ENCODE measurements around the gene GNAQ.
"Not testable (repeated sequence)": the region's sequence is repeated elsewhere in the genome, so short reads cannot be mapped to it uniquely, and the experiment has no call there.

The GNAQ gene

DNA sequence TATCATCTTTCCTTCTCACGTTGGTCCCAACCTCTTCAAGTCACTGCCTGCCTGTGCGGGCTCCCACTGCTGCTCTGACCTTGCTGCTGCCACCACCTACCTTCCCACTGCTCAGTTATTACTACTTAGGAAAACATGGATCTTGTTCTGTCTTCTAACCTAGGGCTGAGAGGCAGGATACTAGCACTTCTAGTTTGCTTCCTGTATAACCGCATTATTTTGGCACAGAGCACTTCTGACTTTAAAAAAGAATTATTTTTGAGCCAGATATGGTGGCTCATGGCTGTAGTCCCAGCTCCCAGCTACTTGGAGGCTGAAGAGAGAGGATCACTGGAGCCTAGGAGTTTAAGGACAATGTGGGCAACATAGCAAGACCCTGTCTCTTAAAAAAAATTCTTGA lies 248.1 kb downstream of the GNAQ start:
- no peak for DNase-seq

DNA sequence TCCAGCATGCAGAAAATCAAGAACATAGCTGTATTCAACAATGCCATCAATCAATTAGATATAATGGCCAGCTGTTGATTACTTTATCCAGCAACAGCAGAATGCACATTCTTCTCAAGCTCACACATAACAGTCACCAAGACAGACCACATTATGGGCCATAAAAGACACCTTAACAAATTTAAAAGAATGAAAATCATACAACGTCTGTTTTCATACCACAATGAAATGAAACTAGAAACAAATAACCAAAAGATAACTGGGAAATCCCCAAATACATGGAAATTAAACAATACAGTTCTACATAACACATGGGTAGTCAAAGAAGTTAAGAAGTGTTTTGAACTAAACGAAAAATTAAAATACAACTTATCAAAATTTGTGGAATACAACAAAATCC lies 252.6 kb downstream of the GNAQ start:
- no peak for DNase-seq

DNA sequence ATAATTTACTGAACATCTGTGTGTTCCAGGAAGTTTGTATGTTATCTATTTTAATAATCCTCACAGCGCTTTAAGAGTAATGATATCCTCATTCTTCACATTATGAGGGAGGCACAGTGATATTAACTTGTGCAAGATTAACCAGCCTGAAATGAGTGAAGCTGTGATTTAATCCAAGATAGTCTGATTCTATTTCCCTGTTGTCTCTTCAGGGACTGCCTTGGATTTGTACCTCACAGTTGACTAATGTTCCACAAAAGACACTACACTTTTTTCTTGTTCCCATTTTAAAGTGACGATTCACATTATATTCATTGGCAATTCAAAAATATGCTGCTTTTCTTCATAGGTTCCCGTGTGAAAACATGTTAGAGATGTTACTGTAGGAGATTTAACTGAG lies 258.2 kb downstream of the GNAQ start:
- no peak for DNase-seq

DNA sequence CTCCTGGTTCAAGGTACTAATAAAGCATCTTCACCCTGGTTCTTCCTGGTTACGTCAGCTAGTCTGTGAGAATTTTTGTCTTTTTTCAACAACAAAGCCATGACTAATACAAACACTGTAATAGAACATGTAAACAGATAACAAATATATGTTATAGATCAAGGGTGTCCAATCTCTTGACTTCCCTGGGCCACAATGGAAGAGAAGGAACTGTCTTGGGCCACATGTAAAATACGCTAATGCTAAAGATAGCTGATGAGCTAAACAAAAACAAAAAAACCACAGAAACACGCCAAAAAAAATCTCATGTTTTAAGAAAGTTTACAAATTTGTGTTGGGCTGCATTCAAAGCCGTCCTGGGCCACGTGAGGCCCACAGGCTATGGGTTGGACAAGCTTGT lies 259.0 kb downstream of the GNAQ start:
- DNase-seq: no peak

DNA sequence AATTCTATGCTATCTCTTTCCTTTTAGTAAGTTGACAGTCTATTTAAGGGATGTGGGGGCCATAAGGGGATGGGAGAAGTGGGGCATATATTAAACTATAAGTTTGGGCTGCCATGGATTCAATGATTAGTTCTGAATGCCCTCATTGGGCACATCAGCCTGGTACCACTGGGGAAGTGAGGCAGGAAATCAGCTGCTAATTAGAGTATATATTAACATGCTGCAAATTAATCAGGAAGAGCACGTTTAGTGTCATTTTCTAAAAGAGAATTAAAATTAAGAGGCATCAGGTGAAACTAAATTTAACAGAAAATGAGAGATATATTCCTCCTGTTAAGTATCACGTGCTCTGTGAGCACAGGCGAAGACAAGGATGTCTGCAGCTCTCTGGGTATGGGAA lies 260.4 kb downstream of the GNAQ start:
- no peak for DNase-seq

DNA sequence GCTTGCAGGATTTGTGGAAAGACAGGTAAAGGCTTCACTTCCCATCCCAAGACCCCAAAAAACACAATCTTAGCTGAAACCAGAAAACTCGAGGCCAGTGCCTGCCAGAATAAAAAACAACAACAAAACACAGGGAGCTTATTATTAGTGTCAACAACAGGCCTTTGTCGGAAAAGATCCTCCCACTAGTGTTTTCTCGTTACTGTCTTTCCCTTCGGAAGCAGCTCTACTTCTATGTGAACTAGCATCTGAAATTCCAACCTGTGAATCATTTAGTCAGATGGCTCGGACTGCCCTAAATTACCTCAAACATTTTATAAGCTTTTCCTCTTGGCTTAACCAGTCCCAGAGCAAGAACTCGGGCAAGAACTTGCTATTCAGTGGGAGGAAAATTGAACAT lies 261.3 kb downstream of the GNAQ start:
- DNase-seq: peak in 10 of 51 donors; percentile 2 to 81 (median 30)

DNA sequence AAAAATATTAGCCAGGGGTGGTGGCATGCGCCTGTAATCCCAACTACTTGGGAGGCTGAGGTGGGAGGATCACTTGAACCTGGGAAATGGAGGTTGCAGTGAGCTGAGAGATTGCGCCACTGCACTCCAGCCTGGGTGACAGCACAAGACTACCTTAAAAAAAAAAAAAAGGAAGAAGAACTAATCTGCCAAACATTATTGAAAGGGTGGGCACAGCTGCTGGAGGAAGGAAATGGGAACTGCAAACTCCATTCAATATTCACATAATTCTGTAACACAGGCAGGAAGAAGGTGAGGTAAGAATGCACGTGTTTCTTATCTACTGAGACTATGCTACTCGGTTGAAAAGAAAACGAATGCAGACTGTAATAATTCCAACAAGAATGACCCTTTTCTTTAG lies 262.4 kb downstream of the GNAQ start:
- DNase-seq: no peak

DNA sequence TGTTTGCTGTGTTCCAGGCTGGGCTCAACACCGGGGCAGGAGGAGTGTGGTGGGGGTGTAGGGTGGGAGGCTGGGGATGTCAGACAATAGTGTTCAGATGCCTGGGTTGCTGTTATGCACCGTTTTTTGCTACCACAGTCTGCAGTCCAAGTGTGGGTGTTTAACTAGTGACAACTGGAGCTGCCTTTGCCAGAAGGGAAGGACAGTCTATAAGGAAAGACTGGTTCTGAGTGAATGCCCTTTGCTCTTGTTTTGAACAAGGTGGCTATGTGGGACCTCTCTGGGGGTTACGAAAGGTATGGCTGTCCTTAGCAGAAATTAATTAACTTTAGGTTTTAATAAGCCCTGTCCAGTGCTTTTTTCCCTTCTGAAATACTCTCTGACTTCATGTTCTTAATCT lies 265.0 kb downstream of the GNAQ start:
- DNase-seq: no peak

DNA sequence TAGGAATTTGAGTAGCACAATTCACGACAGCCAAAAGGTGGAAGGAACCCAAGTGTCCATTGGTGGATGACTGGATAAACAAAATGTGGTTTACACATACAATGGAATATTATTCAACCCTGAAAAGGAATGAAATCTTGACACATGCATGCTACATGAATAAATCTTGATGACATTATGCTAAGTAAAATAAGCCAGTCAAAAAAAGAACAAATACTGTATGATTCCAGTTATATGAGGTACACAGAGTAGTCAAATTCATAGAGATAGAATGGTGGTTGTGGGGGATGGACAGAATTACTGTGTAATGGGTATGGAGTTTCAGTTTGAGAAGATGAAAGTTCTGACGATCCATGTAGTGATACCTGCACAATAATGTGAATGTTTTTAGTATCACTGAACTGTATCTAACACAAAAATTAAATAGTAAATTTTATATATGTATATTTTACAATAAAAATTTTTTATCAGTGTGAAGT lies 265.8 kb downstream of the GNAQ start:
- no peak for DNase-seq

DNA sequence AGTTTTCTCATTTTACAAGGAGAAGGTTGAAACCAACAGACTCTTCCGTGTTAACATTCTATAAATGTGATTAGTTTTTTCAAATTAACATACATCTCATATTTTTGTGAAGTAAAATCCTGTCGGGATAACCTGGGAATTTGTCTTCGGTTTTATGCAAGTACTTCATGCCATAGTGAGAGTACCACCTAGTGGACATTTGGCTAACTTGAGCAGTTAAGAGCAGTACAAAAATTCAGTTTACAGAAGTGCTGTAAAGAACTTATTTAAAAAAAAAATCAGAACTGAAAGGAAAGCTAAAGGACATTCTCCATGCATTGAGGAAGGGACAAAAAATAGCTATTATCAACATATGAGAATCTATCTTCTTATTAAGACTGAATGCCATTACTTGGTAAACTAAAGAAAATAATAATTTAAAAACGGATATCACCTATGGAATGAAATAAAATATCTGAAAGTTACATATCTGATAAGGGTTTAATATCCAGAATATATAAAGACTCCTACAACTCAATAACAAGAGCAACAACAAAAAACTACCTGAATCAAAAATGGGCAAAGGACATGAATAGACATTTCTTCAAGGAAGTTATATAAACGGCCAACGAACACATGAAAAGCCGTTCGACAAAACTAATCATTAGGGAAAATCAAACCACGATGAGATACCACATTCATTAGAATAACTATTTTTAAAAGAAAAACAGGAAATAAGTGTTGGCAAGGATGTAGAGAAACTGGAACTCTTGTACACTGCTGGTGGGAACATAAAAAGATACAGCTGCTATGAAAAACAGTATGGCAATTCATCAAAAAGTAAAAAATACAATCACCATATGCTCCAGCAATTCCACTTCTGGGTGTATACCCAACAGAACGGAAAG lies 266.5 kb downstream of the GNAQ start:
- DNase-seq: no peak

DNA sequence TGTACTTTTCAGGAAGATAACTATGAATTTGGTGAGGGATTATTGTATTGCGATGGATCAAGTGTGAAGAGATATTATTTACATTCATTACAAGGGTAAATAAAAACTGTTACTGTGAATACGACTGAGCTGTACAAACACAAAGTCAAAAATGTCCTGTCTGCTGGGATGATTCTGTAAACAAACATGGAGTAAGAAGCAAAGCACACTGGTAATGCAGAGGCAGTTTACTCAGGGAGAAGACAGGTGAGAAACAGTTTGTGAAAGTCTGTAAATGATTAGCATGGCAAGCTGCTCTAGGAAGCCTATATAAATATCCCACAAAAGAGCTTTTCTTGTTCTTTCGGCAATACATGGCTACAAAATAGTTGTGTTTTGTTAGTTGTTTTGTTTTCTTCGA lies 268.0 kb downstream of the GNAQ start:
- no peak for DNase-seq

DNA sequence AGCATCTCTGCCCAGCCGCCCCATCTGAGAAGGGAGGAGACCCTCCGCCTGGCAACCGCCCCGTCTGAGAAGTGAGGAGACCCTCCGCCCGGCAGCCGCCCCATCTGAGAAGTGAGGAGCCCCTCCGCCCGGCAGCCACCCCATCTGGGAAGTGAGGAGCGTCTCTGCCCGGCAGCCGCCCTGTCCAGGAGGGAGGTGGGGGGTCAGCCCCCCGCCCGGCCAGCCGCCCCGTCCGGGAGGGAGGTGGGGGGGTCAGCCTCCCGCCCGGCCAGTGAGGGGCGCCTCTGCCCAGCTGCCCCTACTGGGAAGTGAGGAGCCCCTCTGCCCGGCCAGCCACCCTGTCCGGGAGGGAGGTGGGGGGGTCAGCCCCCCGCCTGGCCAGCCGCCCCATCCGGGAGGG lies 270.7 kb downstream of the GNAQ start:
- DNase-seq: not testable (repeated sequence)

DNA sequence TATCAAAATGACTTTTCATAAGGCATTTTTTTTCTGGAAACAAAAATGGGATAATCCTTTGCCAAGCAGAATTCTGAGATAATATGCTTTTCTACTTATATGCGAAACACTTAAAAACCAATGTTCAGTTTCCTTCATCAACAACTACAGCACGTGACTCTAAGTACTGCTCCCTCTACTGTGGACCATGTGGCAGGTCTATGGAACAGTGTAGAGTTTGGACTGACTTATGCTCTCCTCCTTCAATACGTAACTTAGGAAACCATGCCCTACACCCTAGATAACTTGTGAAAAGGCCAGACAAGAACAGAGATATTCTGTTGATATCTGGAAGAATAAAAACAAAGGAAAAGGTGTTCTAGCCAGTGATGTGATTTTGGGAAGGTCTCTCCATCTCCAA lies 272.2 kb downstream of the GNAQ start:
- no peak for DNase-seq

DNA sequence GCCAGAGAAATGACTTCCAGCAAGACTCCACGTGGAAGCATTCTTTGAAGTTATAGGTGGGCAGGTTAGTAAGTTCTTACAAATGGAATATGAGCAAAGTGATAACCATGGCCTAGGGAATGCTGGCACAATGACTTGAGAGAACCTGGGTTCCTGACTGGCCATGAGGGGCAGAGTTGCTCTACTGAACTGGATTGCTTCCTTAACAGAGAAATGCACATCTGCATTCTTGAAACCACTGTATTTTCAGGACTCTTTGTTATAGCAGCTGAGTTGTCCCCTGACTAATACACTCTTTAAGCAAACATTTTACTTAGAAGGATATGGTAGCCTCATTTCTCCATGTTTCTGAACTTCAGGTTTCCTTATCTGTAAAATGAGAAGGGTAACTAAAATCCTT lies 275.2 kb downstream of the GNAQ start:
- DNase-seq: no peak

DNA sequence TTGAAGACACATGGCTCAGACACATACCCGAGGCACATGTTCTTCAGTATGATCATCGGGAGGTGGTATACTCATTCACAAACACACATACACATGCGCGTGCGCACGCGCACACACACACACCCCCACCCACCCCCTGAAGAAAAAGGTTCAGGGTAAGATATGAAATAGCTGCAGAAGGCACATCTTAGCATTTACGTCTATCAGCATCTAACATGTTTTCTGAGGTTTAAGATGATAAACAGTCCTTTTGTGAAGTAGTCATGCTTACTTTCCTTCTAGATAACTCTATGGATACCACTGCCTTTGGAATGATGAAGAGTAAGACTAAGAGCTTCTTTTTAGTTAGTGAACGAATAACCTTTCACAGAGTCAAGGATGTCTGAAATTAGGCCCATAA lies 278.4 kb downstream of the GNAQ start:
- DNase-seq: no peak

DNA sequence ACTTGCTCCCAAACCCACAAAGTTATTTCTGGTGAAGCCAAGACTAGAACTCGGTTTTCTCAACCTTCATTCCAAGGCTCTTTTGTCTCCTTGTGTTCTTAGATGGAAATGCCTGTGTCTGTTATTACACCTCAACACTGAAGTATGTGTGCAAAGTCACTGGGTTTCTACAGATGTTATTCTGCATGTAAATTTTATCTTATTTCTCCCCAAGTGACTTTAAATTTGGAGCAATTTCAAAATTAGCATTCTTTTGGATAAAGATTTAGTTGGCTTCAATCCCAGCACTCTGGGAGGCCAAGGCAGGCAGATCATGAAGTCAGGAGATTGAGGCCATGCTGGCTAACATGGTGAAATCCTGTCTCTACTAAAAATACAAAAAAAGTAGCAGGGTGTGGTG lies 279.1 kb downstream of the GNAQ start:
- DNase-seq: no peak

DNA sequence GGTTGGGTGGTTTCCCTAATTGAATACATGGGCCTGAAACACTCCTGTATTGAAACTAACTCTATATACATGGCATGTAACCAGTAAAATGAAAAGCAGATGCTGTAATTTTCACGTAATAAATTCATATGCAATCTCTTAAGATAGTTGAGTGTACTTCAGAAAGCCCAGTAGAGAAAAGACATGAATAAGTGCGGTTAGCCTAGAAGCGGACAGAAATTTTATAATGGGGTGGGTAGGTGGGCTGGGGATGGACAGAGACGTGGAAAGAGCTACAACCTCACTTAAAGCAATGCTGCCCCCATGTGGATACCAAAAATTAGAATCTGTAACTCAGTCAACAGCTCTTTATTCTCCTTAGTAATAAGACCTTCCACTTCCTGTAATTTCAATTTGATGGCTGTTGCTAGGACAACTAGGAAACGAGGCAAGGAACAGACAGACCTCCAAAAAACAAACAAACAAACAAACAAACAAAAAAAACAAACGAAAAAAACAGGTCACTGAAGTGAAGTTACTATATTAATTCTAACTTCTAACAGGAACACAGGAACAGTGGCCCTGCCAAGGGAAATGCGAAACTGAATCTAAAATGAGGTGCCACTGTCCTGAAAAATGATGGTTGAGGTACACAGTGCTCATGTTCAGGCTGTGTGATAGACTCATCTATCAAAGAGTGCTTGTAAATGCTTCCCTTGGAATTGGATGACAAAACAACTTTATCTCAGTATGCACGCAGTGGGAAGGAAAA lies 280.1 kb downstream of the GNAQ start:
- peak in 7 of 51 donors; percentile 14 to 58 (median 31) for DNase-seq

DNA sequence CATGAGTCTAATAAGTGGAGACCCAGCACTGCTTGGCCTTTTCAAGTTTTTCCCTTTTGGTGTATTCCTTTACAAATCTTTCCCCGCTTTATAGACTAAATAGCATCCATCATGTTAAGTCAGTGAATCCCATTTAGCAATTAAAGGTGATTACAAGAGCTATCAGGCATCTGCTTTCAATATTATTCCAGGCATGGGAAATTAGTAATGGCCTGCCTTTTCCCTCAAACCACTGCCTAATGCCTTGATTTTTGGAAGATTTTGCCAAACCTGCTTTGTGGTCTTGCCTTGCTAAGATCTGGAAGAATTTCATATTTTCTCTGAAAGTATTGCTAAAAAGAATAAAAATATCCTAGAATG lies 280.6 kb downstream of the GNAQ start:
- DNase-seq: peak in 1 of 51 donors; percentile 54

DNA sequence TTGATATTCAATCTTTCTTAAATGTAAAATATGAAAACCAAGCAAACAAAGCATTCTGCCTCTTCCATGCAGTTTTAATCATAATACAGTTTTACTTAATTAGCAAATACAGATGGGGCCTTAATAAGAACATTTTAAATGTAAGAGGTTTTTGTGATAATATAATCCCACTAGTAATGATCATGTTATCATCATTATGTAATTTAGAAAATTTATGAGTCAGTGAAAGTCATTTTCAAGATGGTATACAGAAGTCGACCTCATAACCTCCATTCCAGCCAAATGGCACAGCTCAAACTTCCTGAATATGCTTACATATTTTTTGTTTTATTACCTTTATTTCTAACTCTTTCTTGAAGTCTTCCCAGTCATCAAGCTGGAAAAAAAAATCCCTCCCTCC lies 281.3 kb downstream of the GNAQ start:
- DNase-seq: no peak

DNA sequence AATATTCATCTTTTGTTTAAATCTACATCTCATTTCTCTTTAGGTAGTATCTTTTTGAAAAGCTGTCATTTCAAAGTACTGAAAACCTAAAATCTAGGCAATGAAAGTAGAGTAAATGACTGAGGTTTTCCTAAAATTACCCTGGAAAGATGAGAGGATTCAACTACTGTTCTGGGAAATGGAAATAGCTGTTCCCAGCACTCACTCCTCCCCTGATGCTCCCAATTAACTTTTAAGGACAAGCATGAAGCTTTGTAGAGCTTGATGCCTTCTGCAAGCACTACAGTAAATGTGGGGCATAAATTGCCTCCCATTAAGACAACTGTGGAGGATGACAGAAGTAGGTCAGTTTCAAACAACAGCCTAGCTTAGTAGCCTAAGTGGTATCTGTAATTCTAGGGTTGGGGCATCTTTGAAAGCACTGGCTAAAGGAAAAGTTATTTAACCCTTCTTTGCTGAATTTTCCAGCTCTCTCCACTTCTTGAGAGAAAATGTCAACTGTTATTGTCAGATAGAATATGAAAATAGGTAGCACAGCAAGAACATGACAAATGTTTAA lies 283.3 kb downstream of the GNAQ start:
- DNase-seq: no peak

DNA sequence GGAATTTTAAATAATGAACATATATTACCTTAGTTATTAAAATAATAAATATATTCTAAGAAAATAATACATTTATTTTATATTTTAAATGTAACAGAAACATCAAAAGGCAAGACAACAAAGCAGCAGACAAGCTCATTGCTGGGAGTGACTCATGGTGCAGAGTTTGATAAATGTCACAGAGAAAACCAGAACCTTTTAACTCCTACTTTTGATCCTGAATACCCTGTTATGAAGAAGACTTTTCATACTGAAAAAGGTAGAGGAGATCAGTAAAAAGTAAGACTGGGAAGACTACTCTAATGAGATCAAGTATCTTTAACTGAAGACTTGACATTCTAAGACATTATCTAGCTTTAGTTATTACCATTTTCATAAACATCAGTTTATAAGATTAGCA lies 284.4 kb downstream of the GNAQ start:
- no peak for DNase-seq

DNA sequence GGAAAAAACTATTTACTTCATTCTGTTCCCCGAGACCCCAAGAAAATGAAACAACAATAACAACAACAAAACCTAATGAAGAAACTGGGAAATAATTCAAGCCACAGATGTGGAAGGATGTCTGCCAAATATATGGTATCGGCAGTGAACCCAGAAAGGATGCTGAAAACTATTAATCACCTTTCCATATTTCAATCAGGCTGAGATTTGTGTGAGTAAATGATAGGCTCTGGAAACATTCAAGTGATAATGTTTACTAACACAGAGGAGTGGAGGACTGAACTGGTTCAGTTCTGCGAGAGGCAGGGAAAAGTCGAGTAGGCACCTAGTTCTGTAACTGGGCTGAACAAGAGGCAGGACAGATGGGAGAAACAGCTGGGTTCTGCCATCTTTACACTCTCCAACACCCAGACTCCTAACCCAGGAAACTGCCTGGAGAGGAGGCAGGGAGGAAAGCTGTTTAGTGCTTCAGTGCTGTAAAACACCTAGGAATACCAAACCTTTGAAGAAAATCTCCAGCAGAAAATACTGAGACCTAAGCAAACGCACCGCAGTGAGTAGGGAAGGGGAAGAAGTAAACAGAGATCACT lies 286.7 kb downstream of the GNAQ start:
- DNase-seq: no peak

Data from hypothalamus (tissue), 51 donors.